Measurements from ENCODE around the gene CNTN6.

DNA sequence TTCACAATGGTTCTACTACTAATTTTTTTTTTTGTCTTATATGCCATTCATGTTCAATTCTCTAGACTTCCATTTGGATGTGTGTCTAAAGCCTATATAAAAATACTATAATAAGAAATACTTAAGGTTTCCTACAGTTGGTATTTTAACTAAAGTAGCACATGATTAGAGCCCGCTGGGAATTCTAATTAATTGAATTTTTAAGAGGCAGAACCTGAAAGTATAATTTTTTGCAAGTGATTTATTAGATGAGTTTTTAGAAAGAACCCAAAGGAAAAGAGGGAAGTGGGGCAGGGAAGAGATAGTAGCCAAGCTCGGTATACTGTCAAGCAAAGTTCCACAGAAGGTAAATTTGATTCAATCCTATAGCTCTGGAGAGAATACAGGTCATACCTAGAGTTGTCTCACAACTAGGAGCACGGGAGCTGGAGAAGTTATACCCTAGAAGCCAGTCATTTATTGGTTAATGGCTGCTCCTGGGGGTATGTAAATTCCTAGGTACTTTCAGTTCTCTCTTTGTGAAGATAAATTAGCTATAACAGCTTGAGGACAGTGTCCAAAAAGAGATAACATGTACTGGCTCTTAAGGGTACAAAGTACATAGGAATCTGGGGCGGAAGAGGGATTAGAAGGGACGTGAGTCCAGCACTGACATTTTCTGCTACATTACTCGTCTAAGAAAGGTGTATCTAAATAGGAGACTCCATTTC is 225.6 kb downstream of the CNTN6 start:
- TF ChIP-seq POLR2A (IDR thresholded peaks at IDR 0.05) = no peak
- TF ChIP-seq, protein P1, sequence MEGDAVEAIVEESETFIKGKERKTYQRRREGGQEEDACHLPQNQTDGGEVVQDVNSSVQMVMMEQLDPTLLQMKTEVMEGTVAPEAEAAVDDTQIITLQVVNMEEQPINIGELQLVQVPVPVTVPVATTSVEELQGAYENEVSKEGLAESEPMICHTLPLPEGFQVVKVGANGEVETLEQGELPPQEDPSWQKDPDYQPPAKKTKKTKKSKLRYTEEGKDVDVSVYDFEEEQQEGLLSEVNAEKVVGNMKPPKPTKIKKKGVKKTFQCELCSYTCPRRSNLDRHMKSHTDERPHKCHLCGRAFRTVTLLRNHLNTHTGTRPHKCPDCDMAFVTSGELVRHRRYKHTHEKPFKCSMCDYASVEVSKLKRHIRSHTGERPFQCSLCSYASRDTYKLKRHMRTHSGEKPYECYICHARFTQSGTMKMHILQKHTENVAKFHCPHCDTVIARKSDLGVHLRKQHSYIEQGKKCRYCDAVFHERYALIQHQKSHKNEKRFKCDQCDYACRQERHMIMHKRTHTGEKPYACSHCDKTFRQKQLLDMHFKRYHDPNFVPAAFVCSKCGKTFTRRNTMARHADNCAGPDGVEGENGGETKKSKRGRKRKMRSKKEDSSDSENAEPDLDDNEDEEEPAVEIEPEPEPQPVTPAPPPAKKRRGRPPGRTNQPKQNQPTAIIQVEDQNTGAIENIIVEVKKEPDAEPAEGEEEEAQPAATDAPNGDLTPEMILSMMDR (IDR thresholded peaks at IDR 0.05) = no peak
- TF ChIP-seq POLR2AphosphoS5 (IDR thresholded peaks at IDR 0.05; ENCODE audit: insufficient read depth in 1 of 2, low read depth in 1 of 2) = no peak

All from vagina (tissue), 2 donors.